NCI-H1436 treated with DMSO at 0.1 percent for 48 hours (cell line): ENCODE measurements around the gene HPCAL1.
"Not testable (repeated sequence)": the region's sequence is repeated elsewhere in the genome, so short reads cannot be mapped to it uniquely, and the experiment has no call there.

ENCODE experiments used
- DNase-seq: peaks from one replicate; lab custom pipeline; 2025; lab: John Stamatoyannopoulos, UW

HPCAL1 gene

GRCh38 chr2:10302479-10303180 is at the start of gene HPCAL1:
HPCAL1 (plus strand) TSS chr2:10302904; CDS start chr2:10419758, 116,854 bp downstream.
- peak; percentile 39 for DNase-seq

- no peak for DNase-seq
These were observed 48.9 kb upstream of the HPCAL1 start for GRCh38 chr2:10253596-10254372.

GRCh38 chr2:10254373-10255188 is 48.1 kb upstream of the HPCAL1 start:
- DNase-seq: no peak

- DNase-seq: no peak
These were observed 47.3 kb upstream of the HPCAL1 start for GRCh38 chr2:10255189-10256030.

GRCh38 chr2:10256031-10256514 is 46.6 kb upstream of the HPCAL1 start:
- DNase-seq: no peak

- DNase-seq: no peak
These were observed 46.1 kb upstream of the HPCAL1 start for GRCh38 chr2:10256515-10257031.

GRCh38 chr2:10257036-10257435 is 45.7 kb upstream of the HPCAL1 start:
- no peak for DNase-seq

- DNase-seq: no peak
These were observed 45.1 kb upstream of the HPCAL1 start for GRCh38 chr2:10257500-10258147.

- DNase-seq: no peak
These were observed 44.4 kb upstream of the HPCAL1 start for GRCh38 chr2:10258326-10258725.

- DNase-seq: no peak
These were observed 44.0 kb upstream of the HPCAL1 start for GRCh38 chr2:10258726-10259125.

- DNase-seq: no peak
These were observed 42.6 kb upstream of the HPCAL1 start for GRCh38 chr2:10260130-10260529.

GRCh38 chr2:10263526-10263925 is 39.2 kb upstream of the HPCAL1 start:
- DNase-seq: not testable (repeated sequence)

- no peak for DNase-seq
These were observed 38.0 kb upstream of the HPCAL1 start for GRCh38 chr2:10264506-10265328.

- no peak for DNase-seq
These were observed 37.2 kb upstream of the HPCAL1 start for GRCh38 chr2:10265329-10266132.

- DNase-seq: no peak
These were observed 36.5 kb upstream of the HPCAL1 start for GRCh38 chr2:10266133-10266620.

GRCh38 chr2:10267036-10267435 is 35.7 kb upstream of the HPCAL1 start:
- no peak for DNase-seq

GRCh38 chr2:10267551-10268465 is 34.9 kb upstream of the HPCAL1 start:
- no peak for DNase-seq

GRCh38 chr2:10269291-10269690 is 33.4 kb upstream of the HPCAL1 start:
- DNase-seq: no peak
